GM21737 (cell line): ENCODE data around the gene PPP2R3A.
"Not testable (repeated sequence)": the region's sequence is repeated elsewhere in the genome, so short reads cannot be mapped to it uniquely, and the experiment has no call there.

Experiments used
- ATAC-seq: cut with Tn5 transposase; IDR thresholded peaks from one replicate; pipeline ENCODE4 v1.9.1; 2021; ENCODE audit warnings: mild to moderate bottlenecking, moderate library complexity; ENCODE audit not compliant: unreplicated experiment

The PPP2R3A gene

GRCh38 chr3:136083641-136084382, 118.3 kb downstream of the PPP2R3A start:
- not testable (repeated sequence) for ATAC-seq

GRCh38 chr3:136085067-136085466, 119.5 kb downstream of the PPP2R3A start:
- not testable (repeated sequence) for ATAC-seq

GRCh38 chr3:136093771-136094170, 128.2 kb downstream of the PPP2R3A start:
- ATAC-seq: no peak

DNA sequence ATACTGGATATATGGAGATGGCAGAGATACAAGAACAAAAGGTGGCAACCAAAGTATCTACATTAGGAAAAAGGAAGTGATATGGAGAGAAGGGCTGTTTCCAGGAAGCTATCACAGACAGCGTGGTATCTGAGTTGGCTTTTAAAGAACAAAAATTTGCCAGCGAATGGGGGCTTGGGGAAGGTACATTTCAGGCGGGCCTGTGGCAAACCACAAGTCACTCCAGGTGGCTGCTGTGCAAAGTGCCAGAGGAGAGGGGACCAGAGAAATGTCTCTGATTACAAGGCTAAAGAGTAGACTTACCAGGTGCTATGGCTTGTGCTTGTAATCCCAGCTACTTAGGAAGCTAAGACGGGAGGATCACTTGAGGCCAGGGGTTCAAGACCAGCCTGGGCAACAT, 139.5 kb downstream of the PPP2R3A start:
- ATAC-seq: no peak

- no peak for ATAC-seq
These were observed 140.6 kb downstream of the PPP2R3A start for GRCh38 chr3:136106101-136106500.

DNA sequence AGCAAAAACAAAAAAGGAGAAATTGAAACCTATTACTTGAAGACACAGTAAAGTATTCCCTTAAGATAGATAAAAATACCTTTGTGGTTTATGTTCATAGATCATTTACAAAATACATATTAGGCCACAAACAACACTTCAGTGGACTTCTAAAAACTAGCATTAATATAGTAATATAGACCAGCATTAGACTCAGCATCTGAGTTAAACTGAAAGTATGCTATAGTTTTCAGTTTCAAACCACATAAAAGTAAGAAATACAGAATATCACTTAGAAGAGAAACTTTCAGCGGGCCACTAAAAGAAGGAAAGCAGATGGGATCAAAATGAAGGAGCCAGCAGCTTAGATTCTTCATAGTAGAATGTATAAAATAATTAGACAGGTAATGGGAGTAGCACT, 144.0 kb downstream of the PPP2R3A start:
- ATAC-seq: peak; percentile 96

DNA sequence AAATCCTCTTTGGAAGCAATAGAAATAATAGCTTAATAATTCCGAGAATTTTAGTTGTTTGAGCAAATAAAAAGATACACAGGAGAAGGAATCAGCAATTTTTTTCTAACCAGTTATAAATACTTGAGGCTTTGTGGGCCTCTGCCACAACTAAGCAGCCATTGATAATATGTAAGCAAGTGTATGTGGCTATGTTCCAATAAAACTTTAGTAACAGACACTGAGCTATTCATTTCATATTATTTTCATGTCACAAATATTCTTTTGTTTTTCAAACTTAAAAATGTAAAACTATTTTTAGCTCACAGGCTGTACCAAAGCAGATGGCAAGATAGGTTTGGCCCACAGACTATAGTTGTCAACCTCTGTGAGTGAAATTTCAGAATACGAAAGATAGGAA, 145.0 kb downstream of the PPP2R3A start:
- no peak for ATAC-seq

- ATAC-seq: no peak
These were observed 148.9 kb downstream of the PPP2R3A start for GRCh38 chr3:136114421-136114820.

DNA sequence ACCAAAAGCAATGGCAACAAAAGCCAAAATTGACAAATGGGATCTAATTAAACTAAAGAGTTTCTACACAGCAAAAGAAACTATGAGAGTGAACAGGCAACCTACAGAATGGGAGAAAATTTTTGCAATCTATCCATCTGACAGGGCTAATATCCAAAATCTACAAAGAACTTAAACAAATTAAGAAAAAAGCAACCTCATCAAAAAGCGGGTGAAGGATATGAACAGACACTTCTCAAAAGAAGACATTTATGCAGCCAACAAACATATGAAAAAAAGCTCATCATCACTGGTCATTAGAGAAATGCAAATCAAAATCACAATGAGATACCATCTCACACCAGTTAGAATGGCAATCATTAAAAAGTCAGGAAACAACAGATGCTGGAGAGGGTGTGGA, 153.8 kb downstream of the PPP2R3A start:
- not testable (repeated sequence) for ATAC-seq

DNA sequence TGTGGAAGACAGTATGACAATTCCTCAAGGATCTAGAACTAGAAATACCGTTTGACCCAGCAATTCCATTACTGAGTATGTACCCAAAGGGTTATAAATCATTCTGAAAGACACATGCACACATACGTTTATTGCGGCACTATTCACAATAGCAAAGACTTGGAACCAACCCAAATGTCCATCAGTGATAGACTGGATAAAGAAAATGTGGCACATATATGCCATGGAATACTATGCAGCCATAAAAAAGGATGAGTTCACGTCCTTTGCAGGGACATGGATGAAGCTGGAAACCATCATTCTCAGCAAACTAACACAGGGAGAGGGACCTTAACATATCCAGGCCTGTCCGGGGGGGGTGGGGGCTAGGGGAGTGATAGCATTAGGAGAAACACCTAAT, 154.3 kb downstream of the PPP2R3A start:
- ATAC-seq: not testable (repeated sequence)

- peak; percentile 92 for ATAC-seq
These were observed 155.1 kb downstream of the PPP2R3A start for GRCh38 chr3:136120373-136121348.

DNA sequence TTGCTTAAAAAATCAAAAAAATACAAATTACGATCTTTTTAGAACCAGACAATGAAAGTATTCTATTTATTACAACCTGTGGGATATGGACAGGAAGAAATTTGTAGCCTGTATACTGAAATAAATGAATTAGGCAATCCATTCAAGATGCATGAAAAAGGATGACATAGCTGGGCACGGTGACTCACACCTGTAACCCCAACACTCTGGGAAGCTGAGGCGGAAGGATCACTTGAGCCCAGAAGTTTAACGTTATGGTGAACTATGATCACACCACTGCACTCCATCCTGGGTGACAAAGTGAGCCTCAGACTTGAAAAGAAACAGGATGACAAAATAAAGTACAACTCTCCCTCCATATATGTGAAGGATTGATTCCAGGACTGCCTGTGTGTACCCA, 156.5 kb downstream of the PPP2R3A start:
- ATAC-seq: no peak

- not testable (repeated sequence) for ATAC-seq
These were observed 166.1 kb downstream of the PPP2R3A start for GRCh38 chr3:136131647-136132046.

DNA sequence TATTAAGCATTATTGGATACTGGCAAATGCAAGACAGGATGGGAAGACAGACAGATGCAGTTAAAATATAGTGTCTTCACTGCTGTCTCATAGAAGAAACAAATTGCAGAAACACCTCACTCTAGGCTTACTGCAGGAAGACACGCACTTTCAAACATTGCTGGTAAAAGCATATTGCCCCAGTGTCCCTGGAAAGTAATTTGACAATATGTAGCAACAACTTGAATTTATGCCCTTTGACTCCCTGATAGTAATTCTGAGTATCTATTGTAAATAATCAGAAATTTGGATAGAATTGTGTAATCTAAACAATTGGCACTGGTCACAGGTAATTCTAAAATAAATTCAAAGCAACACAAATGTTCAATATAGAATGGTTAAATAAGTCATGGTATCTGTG, 168.6 kb downstream of the PPP2R3A start:
- no peak for ATAC-seq

GRCh38 chr3:136135039-136135802, 169.7 kb downstream of the PPP2R3A start:
- no peak for ATAC-seq

DNA sequence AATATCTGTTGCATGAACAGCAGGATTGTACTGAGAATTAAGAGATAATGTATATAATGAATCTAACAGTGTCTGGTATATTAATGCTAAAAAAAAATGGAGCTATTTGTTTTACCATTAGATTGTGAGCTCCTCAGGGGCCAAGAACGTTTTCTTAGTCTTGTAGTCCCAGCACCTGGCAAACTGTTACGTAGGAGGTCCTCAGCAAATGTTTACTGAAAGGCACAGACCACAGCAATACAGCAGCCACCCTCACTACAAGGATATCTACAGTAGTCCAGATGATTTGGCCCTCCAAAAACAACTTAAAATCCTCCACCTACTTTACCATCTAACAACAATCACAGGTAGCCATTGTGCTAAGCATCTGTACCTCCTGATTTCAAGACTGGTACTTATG, 170.9 kb downstream of the PPP2R3A start:
- no peak for ATAC-seq

DNA sequence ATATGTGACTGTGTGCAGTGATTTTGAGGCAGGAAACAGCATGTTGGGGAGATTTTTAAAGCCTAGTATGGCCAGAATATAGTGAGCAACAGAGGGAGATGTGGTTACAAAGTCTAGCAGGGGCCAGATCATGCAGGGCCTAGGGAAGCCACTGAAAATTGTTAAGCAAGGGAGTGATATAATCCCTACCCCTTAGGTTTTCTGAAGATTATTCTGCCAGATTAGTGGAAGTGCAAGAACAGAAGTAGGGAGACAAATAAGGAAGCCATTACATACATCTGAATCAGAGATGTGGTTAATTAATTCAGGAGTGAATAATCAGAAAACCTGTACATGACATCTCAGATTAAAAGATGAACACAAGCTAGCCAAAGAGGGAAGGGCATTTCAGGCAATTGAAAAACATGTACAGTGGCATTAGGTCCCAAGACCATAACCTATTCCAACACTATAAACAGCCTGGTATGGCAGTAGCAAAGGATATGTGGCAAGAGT, 175.8 kb downstream of the PPP2R3A start:
- ATAC-seq: no peak

- no peak for ATAC-seq
These were observed 176.4 kb downstream of the PPP2R3A start for GRCh38 chr3:136141891-136142290.

DNA sequence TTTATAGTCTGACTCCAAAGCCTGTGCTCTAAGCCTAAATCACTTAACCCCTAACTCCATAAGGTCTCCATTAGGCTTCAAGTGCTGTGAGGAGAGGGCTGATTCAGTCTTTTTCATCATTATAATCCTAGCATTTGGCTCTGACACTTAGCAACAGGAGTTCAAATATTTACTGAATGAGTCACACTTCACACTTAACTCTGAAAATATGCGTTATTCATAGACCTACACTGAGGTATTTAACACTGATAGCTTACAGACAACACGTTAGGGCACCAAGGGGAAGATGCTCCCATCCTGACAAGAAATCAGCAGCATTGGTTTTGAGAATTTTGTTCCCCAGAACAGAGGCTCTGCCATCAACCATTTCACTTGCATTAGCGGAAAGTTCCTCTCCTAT, 177.1 kb downstream of the PPP2R3A start:
- ATAC-seq: no peak

- not testable (repeated sequence) for ATAC-seq
These were observed 178.9 kb downstream of the PPP2R3A start for GRCh38 chr3:136144397-136144796.
